HepG2 (cell line): ENCODE measurements around the gene ZNF519. TPM values are rescaled to one million over a fixed set of nuclear protein-coding genes. Genes with fewer than 3 reads are reported as not detected.
"Not testable (repeated sequence)": the region's sequence is repeated elsewhere in the genome, so short reads cannot be mapped to it uniquely, and the experiment has no call there.

Experiments
- HIC2 ChIP-seq: sonication (generic); formaldehyde crosslinking; IDR thresholded peaks from 2 replicates; pipeline ENCODE4 v1.9.0; 2022; ENCODE audit warnings: low read depth, missing genetic modification reagents
- MLX ChIP-seq: IDR thresholded peaks from 2 replicates; pipeline ENCODE4 v1.6.1; 2016
- PATZ1 ChIP-seq: sonication (generic); formaldehyde crosslinking; IDR thresholded peaks from 2 replicates; pipeline ENCODE4 v1.4.0; 2020; ENCODE audit warnings: missing genetic modification reagents
- SOX13 ChIP-seq, 3 experiments: fragments of 450-650 bp in 1 of 3; sonication (generic) in 1 of 3; formaldehyde crosslinking in 1 of 3; IDR thresholded peaks in 2 of 3; conservative IDR thresholded peaks in 1 of 3; 2 replicates each; pipeline versions ENCODE4 v1.5.0 to v1.6.1; 2016 to 2020; ENCODE audit warnings: antibody characterized with exemption in 1 of 3, mild to moderate bottlenecking in 1 of 3, missing compliant biosample characterization in 1 of 3, missing genetic modification reagents in 1 of 3, moderate library complexity in 1 of 3
- STAG1 ChIP-seq: sonication (generic); formaldehyde crosslinking; IDR thresholded peaks from 2 replicates; pipeline ENCODE4 v1.4.0; 2020; ENCODE audit warnings: missing genetic modification reagents
- TFDP1 ChIP-seq: IDR thresholded peaks from 2 replicates; pipeline ENCODE4 v1.6.1; 2016; ENCODE audit warnings: missing compliant biosample characterization, missing genetic modification reagents, borderline replicate concordance
- YEATS4 ChIP-seq: sonication (generic); formaldehyde crosslinking; IDR thresholded peaks from 2 replicates; pipeline ENCODE4 v1.4.0; 2020; ENCODE audit warnings: missing genetic modification reagents, borderline replicate concordance
- ZNF431 ChIP-seq: sonication (generic); formaldehyde crosslinking; IDR thresholded peaks from 2 replicates; pipeline ENCODE4 v1.9.0; 2022; ENCODE audit warnings: missing genetic modification reagents, low read depth, mild to moderate bottlenecking, borderline replicate concordance
- ZNF691 ChIP-seq: sonication (generic); formaldehyde crosslinking; IDR thresholded peaks from 2 replicates; pipeline ENCODE4 v1.4.0; 2020; ENCODE audit warnings: missing genetic modification reagents, low read depth, mild to moderate bottlenecking, borderline replicate concordance
- ZNF704 ChIP-seq: sonication (generic); formaldehyde crosslinking; IDR thresholded peaks from 2 replicates; pipeline ENCODE4 v1.8.1; 2023; ENCODE audit warnings: mild to moderate bottlenecking, inconsistent platforms, moderate library complexity, missing genetic modification reagents, borderline replicate concordance
- polyA plus RNA-seq, 8 experiments: library from polyadenylated mRNA; depleted of rRNA in 3 of 8; stranded (reverse) in 7 of 8; unstranded in 1 of 8; fragments of >200 nt; fragmentation: Illumina TruSeq in 4 of 8; extraction: Trizol in 4 of 8; gene quantifications; 2 replicates each; pipeline versions ENCODE4 v1.2.1 to v1.2.3, GENCODE V29; 2011 to 2016; ENCODE audit warnings: low read depth in 4 of 8, missing spikeins in 1 of 8, mixed read lengths in 1 of 8; ENCODE audit not compliant: insufficient read depth in 1 of 8
- total RNA-seq, 5 experiments: library from RNA; depleted of rRNA; stranded (reverse); fragments of >200 nt; fragmentation: Illumina TruSeq; extraction: Trizol; gene quantifications; 2 replicates each; pipeline ENCODE4 v1.2.3, GENCODE V29; 2016; ENCODE audit warnings: low read depth in 1 of 5

Gene ZNF519
- total and polyA plus RNA-seq, 2 of the 13 experiments (the other 11 are each of a cell fraction or from before 2014, with no cell fraction given) = 7.3 to 11.1 TPM

GRCh38 chr18:14178321-14179196 is 46.3 kb upstream of the ZNF519 start (continued):
- TF ChIP-seq PATZ1 (CRISPR knock-in tag) (peak; percentile 96), HIC2 (peak; percentile 52), SOX13 (CRISPR knock-in tag; conservative IDR thresholded peaks at IDR 0.05 in 1 of 2, IDR thresholded peaks at IDR 0.05 in 1 of 2) (peak in 1 of 2 experiments; percentile 58; a peak in 2 of 4 replicates), STAG1 (CRISPR knock-in tag) (peak; percentile 93), TFDP1 (CRISPR knock-in tag) (peak; percentile 91), YEATS4 (0 out of 2 replicates have a peak, but pooled peaks have one; percentile 51), ZNF691 (CRISPR knock-in tag) (peak; percentile 63; the same call in 1 of the 2 replicates), ZNF704 (0 out of 2 replicates have a peak, but pooled peaks have one; percentile 74), MLX (CRISPR knock-in tag) (peak; percentile 65; the same call in 1 of the 2 replicates), ZNF431 (CRISPR knock-in tag) (0 out of 2 replicates have a peak, but pooled peaks have one; percentile 23)
- TF ChIP-seq SOX13 (IDR thresholded peaks at IDR 0.05) = not testable (repeated sequence)
